Tibial nerve (tissue), 4 donors: ENCODE data around the gene DGKH. TPM values are rescaled to one million over a fixed set of nuclear protein-coding genes. Genes with fewer than 3 reads are reported as not detected.

Source experiments
- DNase-seq, 2 donors: peaks; one replicate each; pipeline ENCODE4 v3.0.0-alpha.2; 2019; ENCODE audit warnings: low spot score in 2 of 2
- H3K27ac ChIP-seq, 4 donors: fragments of 200-600 bp; sonication (generic) in 3 of 4; one replicate each; pipeline ENCODE4 v1.5.1; 2017 to 2019; ENCODE audit warnings: mild to moderate bottlenecking in 1 of 4
- H3K27me3 ChIP-seq, 2 donors: fragments of 200-600 bp; sonication (generic) in 1 of 2; one replicate each; pipeline versions ENCODE4 v1.5.1 to v1.6.0; 2017 to 2019
- H3K36me3 ChIP-seq, 3 donors: fragments of 200-600 bp; sonication (generic); one replicate each; pipeline ENCODE4 v1.5.1; 2018 to 2019
- H3K4me1 ChIP-seq, 4 donors: fragments of 200-600 bp; sonication (generic) in 3 of 4; one replicate each; pipeline ENCODE4 v1.5.1; 2017 to 2019
- H3K4me3 ChIP-seq, 4 donors: fragments of 200-600 bp; sonication (generic) in 3 of 4; one replicate each; pipeline ENCODE4 v1.5.1; 2017 to 2019; ENCODE audit warnings: mild to moderate bottlenecking in 1 of 4, moderate library complexity in 1 of 4
- H3K9me3 ChIP-seq, 4 donors: fragments of 200-600 bp; sonication (generic) in 3 of 4; one replicate each; pipeline ENCODE4 v1.5.1; 2017 to 2019
- CTCF ChIP-seq, 5 experiments: fragments of 200-600 bp in 3 of 5; fragments of 450-650 bp in 2 of 5; sonication (generic) in 3 of 5; IDR thresholded peaks; one replicate each; pipeline ENCODE4 v1.5.1; 2016 to 2019; ENCODE audit warnings: antibody characterized with exemption in 5 of 5, mild to moderate bottlenecking in 3 of 5, moderate library complexity in 2 of 5
- EP300 ChIP-seq, 2 donors: sonication (generic); formaldehyde crosslinking; IDR thresholded peaks; one replicate each; pipeline ENCODE4 v1.6.1; 2017; ENCODE audit warnings: antibody characterized with exemption in 2 of 2, mild to moderate bottlenecking in 1 of 2
- POLR2A ChIP-seq, 2 donors: fragments of 450-650 bp; IDR thresholded peaks; one replicate each; pipeline ENCODE4 v1.6.1; 2017; ENCODE audit warnings: antibody characterized with exemption in 2 of 2, mild to moderate bottlenecking in 2 of 2, moderate library complexity in 2 of 2
- WGBS, 2 donors: methylation state at CpG; one replicate each; pipeline ENCODE4 v1.1.5; 2018; 5-methylcytosine and 5-hydroxymethylcytosine counted together
- total RNA-seq, 4 donors: library from RNA; depleted of rRNA; stranded (reverse); fragments of >200 nt; gene quantifications; one replicate each; pipeline ENCODE4 v1.1.0, GENCODE V29; 2016

DGKH gene
- total RNA-seq, 4 donors from 2014 or later = 9.6 to 14.5 (median 12.3) TPM

GRCh38 chr13:42214446-42214845 is 166.0 kb downstream of the DGKH start:
- Histone ChIP-seq H3K36me3 (peaks cover 0 to 38% (median 1%) of the 10 kb centered on the region in 3 donors), H3K4me3 (no peak overlapping the region), H3K9me3 (no peaks in the 10 kb centered on the region), H3K27me3 (no peaks in the 10 kb centered on the region), H3K27ac (no peak overlapping the region), H3K4me1 (no peaks in the 10 kb centered on the region)
- DNase-seq = no peak
- TF ChIP-seq EP300 (IDR thresholded peaks at IDR 0.05) (no peak), CTCF (IDR thresholded peaks at IDR 0.05) (no peak), POLR2A (IDR thresholded peaks at IDR 0.05) (no peak)
- 89 to 94% methylated on average over 4 of the region's 4 CpGs for WGBS, 2 donors

GRCh38 chr13:42215578-42216421 is 167.4 kb downstream of the DGKH start:
- TF ChIP-seq POLR2A (IDR thresholded peaks at IDR 0.05) (no peak), CTCF (IDR thresholded peaks at IDR 0.05) (peak in 2 of 5 experiments; percentile 6 to 16), EP300 (IDR thresholded peaks at IDR 0.05) (no peak)
- no peak overlapping the region for H3K27ac ChIP-seq
- 67% methylated on average over 6 of the region's 6 CpGs for WGBS, 2 donors
- H3K36me3 ChIP-seq = peaks cover 0 to 33% (median 4%) of the 10 kb centered on the region in 3 donors
- no peak overlapping the region for H3K4me3 ChIP-seq
- DNase-seq = peak in 1 of 2 donors; percentile 7
- H3K4me1 ChIP-seq = no peaks in the 10 kb centered on the region
- H3K9me3 ChIP-seq = no peaks in the 10 kb centered on the region
- H3K27me3 ChIP-seq = no peaks in the 10 kb centered on the region

GRCh38 chr13:42216422-42216735 is 167.9 kb downstream of the DGKH start:
- Histone ChIP-seq H3K4me3 (no peak overlapping the region), H3K4me1 (no peaks in the 10 kb centered on the region), H3K36me3 (peaks cover 0 to 33% (median 4%) of the 10 kb centered on the region in 3 donors), H3K27ac (no peak overlapping the region), H3K9me3 (no peaks in the 10 kb centered on the region), H3K27me3 (no peaks in the 10 kb centered on the region)
- 81 to 95% methylated on average over 1 of the region's 1 CpG for WGBS, 2 donors
- DNase-seq = no peak
- TF ChIP-seq EP300 (IDR thresholded peaks at IDR 0.05) (no peak), POLR2A (IDR thresholded peaks at IDR 0.05) (no peak), CTCF (IDR thresholded peaks at IDR 0.05) (peak in 1 of 5 experiments; percentile 2)

DNA sequence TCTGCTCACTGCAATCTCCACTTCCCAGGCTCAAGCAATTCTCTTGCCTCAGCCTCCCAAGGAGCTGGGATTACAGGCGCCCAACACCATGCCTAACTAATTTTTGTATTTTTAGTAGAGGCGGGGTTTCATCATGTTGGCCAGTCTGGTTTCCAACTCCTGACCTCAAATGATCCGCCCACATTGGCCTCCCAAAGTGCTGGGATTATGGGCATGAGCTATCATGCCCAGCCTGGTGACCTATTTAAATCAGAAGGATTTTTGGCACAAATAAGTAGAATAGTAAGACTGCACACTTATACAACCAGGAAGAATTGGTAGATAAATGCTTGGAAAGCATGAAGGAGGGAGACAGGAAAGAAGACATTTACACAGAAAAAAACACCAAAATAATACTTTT is 170.1 kb downstream of the DGKH start:
- 92 to 98% methylated on average over 3 of the region's 3 CpGs for WGBS, 2 donors
- H3K4me1 ChIP-seq = no peaks in the 10 kb centered on the region

More for the DNA sequence above, 170.1 kb downstream of the DGKH start:
- no peak overlapping the region for H3K27ac ChIP-seq
- no peaks in the 10 kb centered on the region for H3K27me3 ChIP-seq
- H3K4me3 ChIP-seq = no peak overlapping the region
- no peaks in the 10 kb centered on the region for H3K9me3 ChIP-seq
- peaks cover 0 to 36% (median 4%) of the 10 kb centered on the region in 3 donors for H3K36me3 ChIP-seq
- DNase-seq = no peak
- TF ChIP-seq EP300 (IDR thresholded peaks at IDR 0.05) (no peak), CTCF (IDR thresholded peaks at IDR 0.05) (no peak), POLR2A (IDR thresholded peaks at IDR 0.05) (no peak)
